ENCODE measurements around the gene DHDDS.

DNA sequence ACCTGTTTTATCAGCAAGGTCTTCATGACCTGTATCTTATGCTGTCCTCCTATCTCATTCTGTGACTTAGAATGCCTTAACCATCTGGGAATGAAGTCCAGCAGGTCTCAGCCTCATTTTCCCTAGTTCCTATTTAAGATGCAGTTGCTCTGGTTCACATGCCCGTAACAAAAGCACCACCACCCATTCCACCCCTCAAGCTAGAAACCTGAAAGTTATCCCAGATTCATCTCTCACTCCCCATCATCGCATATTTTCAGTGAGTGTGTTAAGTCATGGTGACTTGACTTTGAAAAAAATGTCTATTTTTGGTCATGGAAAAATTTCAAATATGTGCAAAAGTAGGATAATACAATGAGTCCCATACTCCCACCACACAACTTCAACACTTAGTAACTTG lies 51.9 kb downstream of the DHDDS start:
- TF ChIP-seq, protein P1, sequence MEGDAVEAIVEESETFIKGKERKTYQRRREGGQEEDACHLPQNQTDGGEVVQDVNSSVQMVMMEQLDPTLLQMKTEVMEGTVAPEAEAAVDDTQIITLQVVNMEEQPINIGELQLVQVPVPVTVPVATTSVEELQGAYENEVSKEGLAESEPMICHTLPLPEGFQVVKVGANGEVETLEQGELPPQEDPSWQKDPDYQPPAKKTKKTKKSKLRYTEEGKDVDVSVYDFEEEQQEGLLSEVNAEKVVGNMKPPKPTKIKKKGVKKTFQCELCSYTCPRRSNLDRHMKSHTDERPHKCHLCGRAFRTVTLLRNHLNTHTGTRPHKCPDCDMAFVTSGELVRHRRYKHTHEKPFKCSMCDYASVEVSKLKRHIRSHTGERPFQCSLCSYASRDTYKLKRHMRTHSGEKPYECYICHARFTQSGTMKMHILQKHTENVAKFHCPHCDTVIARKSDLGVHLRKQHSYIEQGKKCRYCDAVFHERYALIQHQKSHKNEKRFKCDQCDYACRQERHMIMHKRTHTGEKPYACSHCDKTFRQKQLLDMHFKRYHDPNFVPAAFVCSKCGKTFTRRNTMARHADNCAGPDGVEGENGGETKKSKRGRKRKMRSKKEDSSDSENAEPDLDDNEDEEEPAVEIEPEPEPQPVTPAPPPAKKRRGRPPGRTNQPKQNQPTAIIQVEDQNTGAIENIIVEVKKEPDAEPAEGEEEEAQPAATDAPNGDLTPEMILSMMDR (IDR thresholded peaks at IDR 0.05) = no peak
- TF ChIP-seq POLR2A (IDR thresholded peaks at IDR 0.05) (no peak), EP300 (IDR thresholded peaks at IDR 0.05) (no peak)
